KOPT-K1 (cell line): ENCODE results near the gene YPEL4.
"Not testable (repeated sequence)": the region's sequence is repeated elsewhere in the genome, so short reads cannot be mapped to it uniquely, and the experiment has no call there.

ENCODE experiments used
- H3K27ac ChIP-seq: fragments of 200-600 bp; sonication (generic); 2 replicates; pipeline ENCODE4 v1.5.1; 2016; ENCODE audit warnings: antibody characterized with exemption, mild to moderate bottlenecking, low read depth, low read length; ENCODE audit not compliant: poor library complexity, severe bottlenecking
- H3K36me3 ChIP-seq: fragments of 200-600 bp; sonication (generic); 2 replicates; pipeline ENCODE4 v1.5.1; 2017; ENCODE audit warnings: antibody characterized with exemption, mild to moderate bottlenecking, low read length, moderate library complexity; ENCODE audit not compliant: insufficient read depth
- H3K9me3 ChIP-seq: fragments of 200-600 bp; sonication (generic); 2 replicates; pipeline ENCODE4 v1.5.1; 2017; ENCODE audit warnings: antibody characterized with exemption, low read length, mild to moderate bottlenecking; ENCODE audit not compliant: insufficient read depth, poor library complexity, severe bottlenecking

YPEL4 gene, protein sequence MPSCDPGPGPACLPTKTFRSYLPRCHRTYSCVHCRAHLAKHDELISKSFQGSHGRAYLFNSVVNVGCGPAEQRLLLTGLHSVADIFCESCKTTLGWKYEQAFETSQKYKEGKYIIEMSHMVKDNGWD

DNA sequence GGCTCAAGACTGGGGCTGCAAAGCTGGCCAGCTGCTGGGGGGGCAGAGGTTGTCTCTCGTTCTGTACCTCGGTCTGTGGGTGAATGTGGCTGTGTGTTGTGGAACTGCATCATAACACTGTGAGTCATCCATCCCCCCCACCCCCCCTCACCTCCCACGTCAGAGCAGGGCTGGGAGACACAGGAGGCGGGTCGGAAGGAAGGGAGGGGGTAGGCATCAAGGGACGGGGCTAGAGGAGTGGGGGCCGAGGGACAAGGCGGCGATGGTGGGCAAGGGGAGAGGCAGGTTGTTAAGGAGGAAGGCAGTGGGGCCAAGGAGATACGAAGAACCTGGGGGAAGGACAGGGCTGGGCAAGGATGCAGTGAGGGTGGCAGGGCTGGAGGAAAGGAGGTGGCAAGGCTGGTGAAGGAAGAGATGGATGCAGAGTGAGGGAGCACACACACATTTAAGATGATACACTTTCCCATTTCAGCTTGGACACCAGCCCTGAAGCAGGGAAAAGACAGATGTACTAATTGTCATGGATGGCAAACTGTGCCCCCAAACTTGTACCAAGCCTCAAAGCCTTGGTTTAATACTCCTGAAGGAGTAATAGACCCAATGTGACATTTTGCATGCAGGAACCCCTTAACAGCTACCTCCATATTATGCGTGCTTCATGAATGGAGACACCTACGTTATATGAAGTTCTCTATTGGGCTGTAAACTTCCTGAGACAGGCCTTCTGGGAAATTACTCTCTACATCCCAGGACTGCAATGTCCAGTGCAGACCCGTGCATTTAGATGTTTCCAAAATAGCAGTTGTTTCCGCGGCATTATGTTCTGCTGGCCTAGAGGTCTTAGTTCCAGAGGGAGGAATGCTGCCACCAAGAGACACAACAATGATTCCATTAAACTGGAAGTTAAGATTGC is at the start of gene YPEL4:
Gene YPEL4, minus strand, starts transcription at position 87 of the 913 bp plus-strand sequence. CDS start 2,805 bp downstream, outside the sequence.
- H3K27ac ChIP-seq: peak within 1 kb of the TSS; percentile 42
- no peaks in the 10 kb centered on the region for H3K9me3 ChIP-seq
- no peaks in the 10 kb centered on the region; the same call in 1 of the 2 replicates for H3K36me3 ChIP-seq

GRCh38 chr11:57698843-57699365 is 49.2 kb upstream of the YPEL4 start:
- H3K27ac ChIP-seq: no peak overlapping the region
- no peaks in the 10 kb centered on the region for H3K9me3 ChIP-seq
- H3K36me3 ChIP-seq: peaks cover 91% of the 10 kb centered on the region

GRCh38 chr11:57690474-57690873 is 40.8 kb upstream of the YPEL4 start:
- H3K27ac ChIP-seq: not testable (repeated sequence)
- H3K36me3 ChIP-seq: peaks cover 93% of the 10 kb centered on the region

DNA sequence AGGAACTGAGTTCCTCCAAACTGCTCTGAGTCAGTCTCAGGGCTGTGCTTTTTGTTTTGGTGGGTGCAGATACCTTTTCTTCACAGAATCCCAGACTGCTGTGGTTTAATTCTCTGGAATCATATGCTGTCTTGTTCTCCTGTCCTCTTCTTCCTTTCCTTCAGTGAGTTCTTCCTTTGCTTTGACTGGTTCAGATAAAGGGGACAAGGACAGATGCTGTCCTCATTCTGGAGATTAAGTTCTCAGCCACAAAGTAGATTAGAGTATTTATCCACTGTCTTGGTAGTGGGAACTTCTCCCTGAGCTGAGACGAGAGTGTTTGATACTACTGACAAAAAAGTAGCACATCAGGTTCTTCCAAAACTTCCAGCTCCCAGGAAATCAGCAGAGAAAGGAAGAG is 31.5 kb upstream of the YPEL4 start:
- H3K27ac ChIP-seq: no peak overlapping the region
- H3K9me3 ChIP-seq: no peaks in the 10 kb centered on the region
- peaks cover 96% of the 10 kb centered on the region for H3K36me3 ChIP-seq

More at GRCh38 chr11:57690474-57690873, 40.8 kb upstream of the YPEL4 start:
- not testable (repeated sequence) for H3K9me3 ChIP-seq

DNA sequence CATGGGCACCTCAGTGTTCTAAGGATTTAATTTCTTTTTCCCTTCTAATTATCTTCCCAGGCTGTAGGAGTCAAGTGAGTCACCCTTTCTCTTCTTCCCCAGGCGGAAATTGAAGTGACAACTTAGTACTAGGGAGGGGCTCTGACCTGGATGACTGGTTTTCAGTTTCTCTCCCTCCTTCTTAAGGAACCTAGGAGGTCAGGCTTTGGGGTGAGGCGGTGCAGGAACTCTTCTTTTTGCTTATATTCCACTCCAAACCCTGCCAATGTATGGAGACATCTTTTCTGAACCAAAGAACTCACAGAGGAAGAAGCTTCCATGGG is 30.8 kb upstream of the YPEL4 start:
- Histone ChIP-seq H3K36me3 (peaks cover 96% of the 10 kb centered on the region), H3K27ac (no peak overlapping the region), H3K9me3 (no peaks in the 10 kb centered on the region)

GRCh38 chr11:57679396-57679795 is 29.7 kb upstream of the YPEL4 start:
- no peak overlapping the region for H3K27ac ChIP-seq
- no peaks in the 10 kb centered on the region for H3K9me3 ChIP-seq
- H3K36me3 ChIP-seq: peaks cover 96% of the 10 kb centered on the region

- Histone ChIP-seq H3K27ac (no peak overlapping the region), H3K9me3 (no peaks in the 10 kb centered on the region), H3K36me3 (peaks cover 94% of the 10 kb centered on the region)
Measured at GRCh38 chr11:57675176-57675941, 25.6 kb upstream of the YPEL4 start.

DNA sequence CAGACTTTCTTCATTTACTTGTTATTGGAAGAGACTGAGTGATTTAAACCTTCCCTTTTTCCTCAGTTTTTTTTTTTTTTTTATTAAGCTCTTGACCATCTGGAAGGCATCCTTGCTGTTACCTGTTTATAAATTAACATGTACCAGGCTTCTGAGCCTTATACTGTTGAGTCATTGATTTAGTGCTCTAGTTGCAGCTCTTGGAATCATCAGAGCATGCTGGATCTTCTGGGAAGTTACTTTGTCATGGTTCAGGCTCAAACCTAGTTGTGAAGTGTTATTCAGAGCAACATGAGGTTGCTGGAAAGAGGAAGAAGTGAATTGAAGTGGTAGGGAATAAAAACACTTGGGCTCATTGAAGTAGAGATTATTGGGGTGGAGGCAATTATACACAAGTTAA is 24.5 kb upstream of the YPEL4 start:
- Histone ChIP-seq H3K36me3 (peaks cover 86% of the 10 kb centered on the region), H3K9me3 (no peaks in the 10 kb centered on the region), H3K27ac (no peak overlapping the region)

- Histone ChIP-seq H3K9me3 (no peaks in the 10 kb centered on the region), H3K36me3 (peaks cover 31% of the 10 kb centered on the region), H3K27ac (peak overlapping the region; percentile 97)
Measured at GRCh38 chr11:57668434-57668782, 18.7 kb upstream of the YPEL4 start.

GRCh38 chr11:57667736-57668433 is 18.2 kb upstream of the YPEL4 start, which contains the start of gene ZDHHC5:
ZDHHC5 (plus strand) TSS chr11:57668114; CDS start chr11:57673091, 4,977 bp downstream.
- Histone ChIP-seq H3K27ac (peak within 1 kb of the TSS; percentile 97), H3K9me3 (no peaks in the 10 kb centered on the region), H3K36me3 (peaks cover 28% of the 10 kb centered on the region)

DNA sequence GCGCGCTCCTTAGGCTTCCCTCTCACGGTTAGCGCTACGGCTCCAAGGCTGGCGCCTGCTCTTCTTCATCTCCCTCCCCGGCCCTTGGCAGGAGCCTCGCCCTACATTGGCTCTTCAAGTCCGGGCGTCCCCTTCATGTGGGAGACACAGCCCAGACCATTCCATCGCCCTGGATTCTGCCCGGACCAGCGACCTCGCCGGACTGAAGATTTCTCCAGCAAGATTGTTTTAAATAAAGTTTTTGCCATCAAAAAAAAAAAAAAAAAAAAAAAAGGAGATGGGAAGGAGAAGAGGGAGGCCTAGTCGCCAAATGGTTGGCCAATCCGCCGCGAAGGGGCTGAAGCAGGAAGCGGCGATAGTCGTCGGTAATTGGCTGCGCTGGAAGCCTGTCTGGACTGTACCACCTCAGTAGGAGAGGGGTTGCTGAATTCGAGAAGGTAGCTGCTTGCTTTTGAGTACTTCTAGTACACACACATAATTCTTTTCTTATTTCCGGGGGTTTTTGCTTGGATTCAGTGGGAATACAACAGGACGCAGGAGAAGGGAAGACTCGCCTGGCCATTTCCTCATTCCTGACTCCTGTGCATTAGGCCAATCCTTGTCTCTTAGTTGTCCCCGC is 17.5 kb upstream of the YPEL4 start:
- Histone ChIP-seq H3K27ac (peak overlapping the region; percentile 97), H3K9me3 (no peaks in the 10 kb centered on the region), H3K36me3 (peaks cover 28% of the 10 kb centered on the region)

DNA sequence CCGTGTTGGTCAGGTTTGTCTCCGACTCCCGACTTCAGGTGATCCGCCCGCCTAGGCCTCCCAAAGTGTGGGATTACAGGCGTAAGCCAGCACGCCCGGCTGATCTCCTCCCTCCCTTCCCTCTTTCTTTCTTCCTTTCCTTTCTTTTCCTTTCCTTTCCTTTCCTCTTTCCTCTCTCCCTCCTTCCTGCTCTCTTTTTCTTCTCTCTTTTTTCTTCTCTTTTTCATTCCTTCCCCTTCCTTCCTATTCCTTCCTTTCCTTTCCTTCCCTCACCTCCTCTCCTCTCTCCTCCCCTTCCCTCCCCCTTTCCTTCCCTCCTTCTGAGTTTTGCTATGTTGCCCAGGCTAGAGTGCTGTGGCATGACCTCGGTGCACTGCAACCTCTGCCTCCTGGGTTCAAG is 14.3 kb upstream of the YPEL4 start:
- Histone ChIP-seq H3K9me3 (no peaks in the 10 kb centered on the region), H3K27ac (no peak overlapping the region)

GRCh38 chr11:57662893-57663292 is 13.2 kb upstream of the YPEL4 start:
- peaks cover 40% of the 10 kb centered on the region for H3K36me3 ChIP-seq
- no peak overlapping the region for H3K27ac ChIP-seq
- no peaks in the 10 kb centered on the region for H3K9me3 ChIP-seq

More for the DNA sequence above, 14.3 kb upstream of the YPEL4 start:
- H3K36me3 ChIP-seq: peaks cover 40% of the 10 kb centered on the region

DNA sequence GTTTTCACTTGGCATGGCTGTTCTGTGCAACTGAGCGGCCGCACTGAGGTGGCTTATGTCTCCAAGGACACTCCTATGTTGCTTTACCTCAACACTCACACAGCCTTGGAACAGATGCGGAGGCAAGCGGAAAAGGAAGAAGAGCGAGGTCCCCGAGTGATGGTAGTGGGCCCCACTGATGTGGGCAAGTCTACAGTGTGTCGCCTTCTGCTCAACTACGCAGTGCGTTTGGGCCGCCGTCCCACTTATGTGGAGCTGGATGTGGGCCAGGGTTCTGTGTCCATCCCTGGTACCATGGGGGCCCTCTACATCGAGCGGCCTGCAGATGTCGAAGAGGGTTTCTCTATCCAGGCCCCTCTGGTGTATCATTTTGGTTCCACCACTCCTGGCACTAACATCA is 10.0 kb upstream of the YPEL4 start:
- Histone ChIP-seq H3K27ac (no peak overlapping the region), H3K36me3 (peaks cover 40% of the 10 kb centered on the region)

More for the DNA sequence above, 10.0 kb upstream of the YPEL4 start:
- no peaks in the 10 kb centered on the region for H3K9me3 ChIP-seq
